ENCODE measurements around the gene SLC25A20.

- TF ChIP-seq CTCF (conservative IDR thresholded peaks at IDR 0.05) (no peak), ZFX (IDR thresholded peaks at IDR 0.05) (no peak)
Measured at GRCh38 chr3:48897460-48898376, 964 bp downstream of the SLC25A20 start.

Measured in C4-2B (cell line).